ENCODE measurements around the gene DHX8. TPM values are rescaled to one million over a fixed set of nuclear protein-coding genes. Genes with fewer than 3 reads are reported as not detected.

DHX8 gene
- total and polyA plus RNA-seq, 2 of the 8 experiments (the other 6 are each of a cell fraction or from before 2014, with no cell fraction given) = 30.5 to 59.4 TPM

- FAIRE-seq = no peak
- ChIA-PET POLR2A (ENCODE audit: partially characterized antibody) (interaction anchor here (1.7 to 12.6 kb wide), 2 partner anchors 8 to 16 kb away, joined by 3 to 345 read pairs; partner anchors contain the start of gene ETV4), CTCF (ENCODE audit: partially characterized antibody) (interaction anchor here (0.6 to 3.2 kb wide), 11 partner anchors 10 to 310 kb away, joined by 3 to 14 read pairs (median 4); partner anchors contain the start of gene ETV4)
- H3K4me3 ChIP-seq (ENCODE audit: extremely low read depth in 1 of 4, insufficient read depth in 2 of 4, low read depth in 3 of 4, low read length in 4 of 4) = no peak overlapping the region
- peaks cover 0 to 5% of the 10 kb centered on the region in 2 experiments; a peak in 2 of 4 replicates for H3K79me2 ChIP-seq (ENCODE audit: control insufficient read depth in 1 of 2, insufficient read depth in 2 of 2, low read length in 2 of 2)
- no peak overlapping the region for H4K8ac ChIP-seq (ENCODE audit: extremely low read depth, insufficient read depth, low read length)
- no peak overlapping the region for H2BK5ac ChIP-seq (ENCODE audit: low read depth, low read length)
- no peak overlapping the region for H2BK20ac ChIP-seq (ENCODE audit: low read length)
- no peak overlapping the region for H4K91ac ChIP-seq (replicated peaks; ENCODE audit: insufficient read length, low read length)
- no peak overlapping the region for H3K14ac ChIP-seq (ENCODE audit: insufficient read length)
- no peak overlapping the region for H3K18ac ChIP-seq (ENCODE audit: extremely low read depth, low read length)
- no peak overlapping the region for H2BK12ac ChIP-seq (ENCODE audit: low read depth, low read length)
- H3K27ac ChIP-seq (ENCODE audit: low read depth, low read length) = no peak overlapping the region
- H3K4ac ChIP-seq (replicated peaks; ENCODE audit: insufficient read length, low read depth, low read length) = no peak overlapping the region
- H4K5ac ChIP-seq (ENCODE audit: insufficient read length, low read depth, low read length) = no peak overlapping the region
- H3K23ac ChIP-seq (ENCODE audit: insufficient read length) = no peak overlapping the region
- TF ChIP-seq RXRA (IDR thresholded peaks at IDR 0.05; ENCODE audit: insufficient read depth, low read depth, low read length) = no peak
- TF ChIP-seq, protein P1, sequence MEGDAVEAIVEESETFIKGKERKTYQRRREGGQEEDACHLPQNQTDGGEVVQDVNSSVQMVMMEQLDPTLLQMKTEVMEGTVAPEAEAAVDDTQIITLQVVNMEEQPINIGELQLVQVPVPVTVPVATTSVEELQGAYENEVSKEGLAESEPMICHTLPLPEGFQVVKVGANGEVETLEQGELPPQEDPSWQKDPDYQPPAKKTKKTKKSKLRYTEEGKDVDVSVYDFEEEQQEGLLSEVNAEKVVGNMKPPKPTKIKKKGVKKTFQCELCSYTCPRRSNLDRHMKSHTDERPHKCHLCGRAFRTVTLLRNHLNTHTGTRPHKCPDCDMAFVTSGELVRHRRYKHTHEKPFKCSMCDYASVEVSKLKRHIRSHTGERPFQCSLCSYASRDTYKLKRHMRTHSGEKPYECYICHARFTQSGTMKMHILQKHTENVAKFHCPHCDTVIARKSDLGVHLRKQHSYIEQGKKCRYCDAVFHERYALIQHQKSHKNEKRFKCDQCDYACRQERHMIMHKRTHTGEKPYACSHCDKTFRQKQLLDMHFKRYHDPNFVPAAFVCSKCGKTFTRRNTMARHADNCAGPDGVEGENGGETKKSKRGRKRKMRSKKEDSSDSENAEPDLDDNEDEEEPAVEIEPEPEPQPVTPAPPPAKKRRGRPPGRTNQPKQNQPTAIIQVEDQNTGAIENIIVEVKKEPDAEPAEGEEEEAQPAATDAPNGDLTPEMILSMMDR (IDR thresholded peaks at IDR 0.05; ENCODE audit: control extremely low read depth in 1 of 3, insufficient read depth in 1 of 3, low read depth in 1 of 3, low read length in 3 of 3) = peak in 2 of 3 experiments; percentile 24 to 35; a peak in 2 of 4 replicates
- no peak for TF ChIP-seq KDM4A (IDR thresholded peaks at IDR 0.05; ENCODE audit: low read depth, low read length, severe bottlenecking)
- TF ChIP-seq MAFK (IDR thresholded peaks at IDR 0.05; ENCODE audit: low read depth, low read length) = no peak
- no peak for TF ChIP-seq YY1 (IDR thresholded peaks at IDR 0.05; ENCODE audit: low read depth, low read length)
- TF ChIP-seq SAP30 (IDR thresholded peaks at IDR 0.05; ENCODE audit: insufficient read depth, insufficient replicate concordance, low read length) = no peak
- TF ChIP-seq KDM1A (IDR thresholded peaks at IDR 0.05; ENCODE audit: borderline replicate concordance, low read length) = 0 out of 2 replicates have a peak, but pooled peaks have one; percentile 25
- TF ChIP-seq SIX5 (IDR thresholded peaks at IDR 0.05; ENCODE audit: low read depth, low read length) = no peak
- peak in 1 of 2 experiments; percentile 16; a peak in 1 of 4 replicates for TF ChIP-seq RAD21 (IDR thresholded peaks at IDR 0.05 in 1 of 2, conservative IDR thresholded peaks at IDR 0.05 in 1 of 2; ENCODE audit: low read depth in 2 of 2, low read length in 2 of 2)
- no peaks in the 10 kb centered on the region for H4K20me1 ChIP-seq (replicated peaks in 1 of 2; ENCODE audit: control insufficient read depth in 1 of 2, insufficient read depth in 2 of 2, low read length in 2 of 2)
- no peak overlapping the region for H2AK5ac ChIP-seq (ENCODE audit: low read depth, low read length)
- no peak overlapping the region for H2AFZ ChIP-seq (ENCODE audit: low read length)
- H3K23me2 ChIP-seq (ENCODE audit: low read depth, low read length) = peaks cover 4% of the 10 kb centered on the region; the same call in 1 of the 2 replicates
- no peak overlapping the region for H2BK120ac ChIP-seq (replicated peaks; ENCODE audit: low read depth, low read length)
- H3K4me1 ChIP-seq (replicated peaks in 1 of 4; ENCODE audit: control insufficient read depth in 3 of 4, insufficient read depth in 4 of 4, low read length in 3 of 4) = peaks cover 12 to 34% (median 17%) of the 10 kb centered on the region in 4 experiments
- peaks cover 2 to 9% (median 5%) of the 10 kb centered on the region in 4 experiments; a peak in 4 of 8 replicates for H3K36me3 ChIP-seq (ENCODE audit: control insufficient read depth in 2 of 4, insufficient read depth in 4 of 4, low read length in 3 of 4)
- no peak overlapping the region for H3K4me2 ChIP-seq (ENCODE audit: insufficient read depth in 1 of 2, low read depth in 2 of 2, low read length in 2 of 2)
- no peak overlapping the region for H3K56ac ChIP-seq (replicated peaks; ENCODE audit: insufficient read length, low read depth, low read length)
- no peaks in the 10 kb centered on the region for H3K9me3 ChIP-seq (ENCODE audit: insufficient read depth in 2 of 2, low read depth in 1 of 2, low read length in 1 of 2)
- no peak overlapping the region for H2BK15ac ChIP-seq (ENCODE audit: low read length)
- no peaks in the 10 kb centered on the region for H3K79me1 ChIP-seq (ENCODE audit: low read depth, low read length)
- no peak overlapping the region for H3K9ac ChIP-seq (replicated peaks in 1 of 4; ENCODE audit: extremely low read depth in 1 of 4, low read depth in 3 of 4, low read length in 3 of 4)
- 84% methylated on average over 4 of the region's 4 CpGs; no CpG with 5 or more reads in 1 of the 2 experiments for WGBS, 2 experiments (ENCODE audit: extremely low coverage in 1 of 2, insufficient coverage in 1 of 2, insufficient read length in 1 of 2, insufficient replicate concordance in 2 of 2, low coverage in 1 of 2, low lambda C conversion rate in 2 of 2, missing lambda C conversion rate in 1 of 2)
- no peak for DNase-seq (ENCODE audit: low read depth in 1 of 2, low spot score in 2 of 2)
- no peaks in the 10 kb centered on the region for H3K27me3 ChIP-seq (replicated peaks in 1 of 4; ENCODE audit: control insufficient read depth in 3 of 4, extremely low read depth in 1 of 4, insufficient read depth in 3 of 4, low read length in 3 of 4)
Measured at GRCh38 chr17:43533699-43534098, 49.9 kb downstream of the DHX8 start.

Data from H1 (cell line).